Keratinocyte (primary cell): ENCODE results near the gene NFATC2. TPM values are rescaled to one million over a fixed set of nuclear protein-coding genes. Genes with fewer than 3 reads are reported as not detected.

Source experiments
- DNase-seq: peaks from one replicate; pipeline ENCODE4 v3.0.0-alpha.2; 2011; ENCODE audit warnings: low read depth, missing footprints, low spot score
- FAIRE-seq: peaks from 2 replicates; lab custom pipeline; 2011; peaks lifted over from hg19 to GRCh38; lab: Jason Lieb, UNC
- H2AFZ ChIP-seq: 2 replicates; pipeline ENCODE4 v1.6.0; 2012; ENCODE audit warnings: low read length, control low read depth, inconsistent platforms; ENCODE audit not compliant: control insufficient read depth
- H3K27ac ChIP-seq: 2 replicates; pipeline ENCODE4 v1.5.1; 2011; ENCODE audit warnings: low read length; ENCODE audit not compliant: control insufficient read depth, insufficient read depth
- H3K27me3 ChIP-seq: 3 replicates; pipeline ENCODE4 v1.6.0; 2011; ENCODE audit warnings: low read length; ENCODE audit not compliant: control insufficient read depth, insufficient read depth; ENCODE audit errors: extremely low read depth
- H3K36me3 ChIP-seq, 2 experiments: 2 replicates in 1 of 2; 3 replicates in 1 of 2; pipeline ENCODE4 v1.5.1; 2011; ENCODE audit warnings: low read length in 2 of 2, mild to moderate bottlenecking in 1 of 2; ENCODE audit not compliant: control insufficient read depth in 2 of 2, insufficient read depth in 2 of 2; ENCODE audit errors: extremely low read depth in 1 of 2
- H3K4me1 ChIP-seq: 3 replicates; pipeline ENCODE4 v1.5.1; 2011; ENCODE audit warnings: low read length; ENCODE audit not compliant: control insufficient read depth, insufficient read depth; ENCODE audit errors: extremely low read depth
- H3K4me2 ChIP-seq: 3 replicates; pipeline ENCODE4 v1.6.0; 2011; ENCODE audit warnings: low read depth, low read length; ENCODE audit not compliant: control insufficient read depth, insufficient read depth; ENCODE audit errors: extremely low read depth
- H3K4me3 ChIP-seq, 3 experiments: fragments of 200-600 bp in 1 of 3; sonication (generic) in 1 of 3; 2 replicates in 2 of 3; 3 replicates in 1 of 3; pipeline ENCODE4 v1.5.1; 2011 to 2016; ENCODE audit warnings: low read length in 3 of 3, mild to moderate bottlenecking in 3 of 3, control low read depth in 2 of 3, inconsistent platforms in 1 of 3, low read depth in 1 of 3, mixed read lengths in 1 of 3, mixed run types in 1 of 3, moderate library complexity in 1 of 3; ENCODE audit not compliant: control insufficient read depth in 2 of 3, insufficient read depth in 2 of 3; ENCODE audit errors: extremely low read depth in 1 of 3
- H3K79me2 ChIP-seq: 2 replicates; pipeline ENCODE4 v1.6.0; 2012; ENCODE audit warnings: low read length; ENCODE audit not compliant: control insufficient read depth, insufficient read depth
- H3K9ac ChIP-seq: 3 replicates; pipeline ENCODE4 v1.6.0; 2011; ENCODE audit warnings: low read length; ENCODE audit not compliant: control insufficient read depth, insufficient read depth; ENCODE audit errors: extremely low read depth
- H3K9me1 ChIP-seq: 3 replicates; pipeline ENCODE4 v1.6.0; 2011; ENCODE audit warnings: low read length; ENCODE audit not compliant: control insufficient read depth, insufficient read depth; ENCODE audit errors: extremely low read depth
- H3K9me3 ChIP-seq: 2 replicates; pipeline ENCODE4 v1.5.1; 2012; ENCODE audit warnings: low read depth, low read length; ENCODE audit not compliant: control insufficient read depth
- H4K20me1 ChIP-seq: 3 replicates; pipeline ENCODE4 v1.6.0; 2011; ENCODE audit warnings: low read length; ENCODE audit not compliant: control insufficient read depth, insufficient read depth; ENCODE audit errors: extremely low read depth
- EZH2 ChIP-seq: IDR thresholded peaks from one replicate; pipeline ENCODE4 v1.6.1; 2012; ENCODE audit warnings: inconsistent platforms, mild to moderate bottlenecking, low read length, moderate library complexity
- dilution Hi-C: fragments of 300-500 bp; cut with MboI; formaldehyde crosslinking; loops from one replicate; pipeline ENCODE4 v1.7.0; 2020; ENCODE audit warnings: low sequenced_read_pairs; ENCODE audit not compliant: extremely low pct_ligation_motif_present
- polyA plus RNA-seq, 5 experiments: library from polyadenylated mRNA; depleted of rRNA in 3 of 5; stranded (reverse) in 3 of 5; stranded (forward) in 1 of 5; unstranded in 1 of 5; fragments of >200 nt; gene quantifications; 1 replicate in 1 of 5; 2 replicates in 3 of 5; 3 replicates in 1 of 5; pipeline versions ENCODE4 v1.2.1 to v1.2.3, GENCODE V29; 2011 to 2012; ENCODE audit warnings: missing spikeins in 2 of 5, low read depth in 1 of 5, low replicate concordance in 1 of 5
- TF ChIP-seq, protein P1 (sequence below), 3 experiments: IDR thresholded peaks in 1 of 3; conservative IDR thresholded peaks in 1 of 3; optimal IDR thresholded peaks in 1 of 3; 2 replicates in 2 of 3; 3 replicates in 1 of 3; pipeline versions ENCODE3 to v1.5.1; 2011; ENCODE audit warnings: low read length in 3 of 3, mild to moderate bottlenecking in 3 of 3, moderate library complexity in 2 of 3, control low read depth in 1 of 3, inconsistent platforms in 1 of 3; ENCODE audit not compliant: insufficient read depth in 2 of 3; ENCODE audit errors: extremely low read depth in 1 of 3

NFATC2 gene
- polyA plus RNA-seq, 1 donor (not counting 4 experiments of a cell fraction or from before 2014, with no cell fraction given), result 0.05 TPM

DNA sequence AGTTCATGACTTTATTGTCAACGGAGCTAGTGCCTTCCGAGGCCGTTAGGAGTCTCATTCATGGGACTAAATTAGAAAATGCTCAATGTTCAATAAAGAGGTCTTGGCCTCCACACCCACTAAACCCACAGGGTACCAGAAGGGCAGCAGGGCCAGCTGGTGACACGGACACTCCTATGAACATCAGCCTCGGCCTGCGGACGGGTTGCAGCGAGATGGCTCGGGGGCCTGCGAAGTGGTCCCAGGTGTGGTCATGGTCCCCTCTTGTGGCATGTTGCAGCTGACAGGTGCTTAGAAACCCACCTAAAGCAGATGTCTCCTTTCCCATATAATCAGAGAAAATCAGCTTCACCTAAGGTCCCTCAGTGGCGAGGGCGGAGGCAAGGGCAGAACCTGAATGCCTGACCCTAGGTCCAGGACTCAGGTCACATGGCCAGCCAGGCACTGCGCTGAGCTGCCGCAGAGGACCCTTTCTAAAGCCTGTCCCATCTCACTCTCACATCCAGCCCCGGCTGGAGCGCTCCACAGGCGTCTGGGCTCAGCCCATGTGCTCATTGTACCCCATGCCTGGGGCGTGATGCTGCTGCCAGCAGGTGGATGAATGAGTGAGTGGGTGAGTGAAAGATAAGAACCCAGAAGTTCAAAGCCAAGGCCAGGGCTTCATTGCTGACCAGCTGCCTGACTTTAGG is 35.8 kb downstream of the NFATC2 start:
- dilution Hi-C loops, result no loop called here
- H4K20me1 ChIP-seq, result no peaks in the 10 kb centered on the region
- no peak overlapping the region for H3K9ac ChIP-seq

DNA sequence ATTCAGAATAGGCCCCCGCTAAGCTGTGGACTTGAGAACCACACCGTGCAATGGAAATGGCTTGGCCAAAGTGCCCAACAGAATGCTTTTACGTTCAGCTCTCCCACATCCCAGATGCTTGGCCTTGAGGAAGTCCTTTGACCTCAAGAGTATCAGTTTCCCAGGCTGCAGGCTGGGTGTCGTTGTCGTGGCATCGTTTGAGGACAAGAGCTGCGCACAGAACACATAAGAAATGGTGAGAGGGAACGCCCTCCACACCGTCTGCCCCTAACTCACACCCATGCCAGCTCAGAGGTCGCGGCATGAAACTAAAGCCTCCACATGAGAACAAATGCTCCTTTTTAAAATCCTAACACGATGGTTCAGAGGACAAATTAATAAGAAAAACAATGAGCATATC is 37.0 kb downstream of the NFATC2 start:
- H3K27me3 ChIP-seq, result peaks cover 13% of the 10 kb centered on the region
- no peaks in the 10 kb centered on the region for H3K36me3 ChIP-seq
- H3K9ac ChIP-seq, result no peak overlapping the region
- no peak for TF ChIP-seq EZH2
- TF ChIP-seq, protein P1, sequence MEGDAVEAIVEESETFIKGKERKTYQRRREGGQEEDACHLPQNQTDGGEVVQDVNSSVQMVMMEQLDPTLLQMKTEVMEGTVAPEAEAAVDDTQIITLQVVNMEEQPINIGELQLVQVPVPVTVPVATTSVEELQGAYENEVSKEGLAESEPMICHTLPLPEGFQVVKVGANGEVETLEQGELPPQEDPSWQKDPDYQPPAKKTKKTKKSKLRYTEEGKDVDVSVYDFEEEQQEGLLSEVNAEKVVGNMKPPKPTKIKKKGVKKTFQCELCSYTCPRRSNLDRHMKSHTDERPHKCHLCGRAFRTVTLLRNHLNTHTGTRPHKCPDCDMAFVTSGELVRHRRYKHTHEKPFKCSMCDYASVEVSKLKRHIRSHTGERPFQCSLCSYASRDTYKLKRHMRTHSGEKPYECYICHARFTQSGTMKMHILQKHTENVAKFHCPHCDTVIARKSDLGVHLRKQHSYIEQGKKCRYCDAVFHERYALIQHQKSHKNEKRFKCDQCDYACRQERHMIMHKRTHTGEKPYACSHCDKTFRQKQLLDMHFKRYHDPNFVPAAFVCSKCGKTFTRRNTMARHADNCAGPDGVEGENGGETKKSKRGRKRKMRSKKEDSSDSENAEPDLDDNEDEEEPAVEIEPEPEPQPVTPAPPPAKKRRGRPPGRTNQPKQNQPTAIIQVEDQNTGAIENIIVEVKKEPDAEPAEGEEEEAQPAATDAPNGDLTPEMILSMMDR (optimal IDR thresholded peaks at IDR 0.05 in 1 of 3, IDR thresholded peaks at IDR 0.05 in 1 of 3, conservative IDR thresholded peaks at IDR 0.05 in 1 of 3; ENCODE audit: extremely low read depth in 1 of 3, insufficient read depth in 2 of 3, low read length in 3 of 3), result no peak
- H2AFZ ChIP-seq, result no peak overlapping the region
- FAIRE-seq (no peak), DNase-seq (no peak)
- no peaks in the 10 kb centered on the region for H3K79me2 ChIP-seq
- no peaks in the 10 kb centered on the region for H4K20me1 ChIP-seq
- no peak overlapping the region for H3K27ac ChIP-seq
- H3K4me2 ChIP-seq, result no peak overlapping the region
- dilution Hi-C loops, result no loop called here
- no peaks in the 10 kb centered on the region for H3K9me3 ChIP-seq
- H3K9me1 ChIP-seq, result no peaks in the 10 kb centered on the region
- H3K4me3 ChIP-seq, result no peak overlapping the region
- no peaks in the 10 kb centered on the region for H3K4me1 ChIP-seq

More for the DNA sequence above, 35.8 kb downstream of the NFATC2 start:
- H3K9me1 ChIP-seq, result no peaks in the 10 kb centered on the region
- H3K27ac ChIP-seq, result no peak overlapping the region
- H3K4me1 ChIP-seq, result peaks cover 3% of the 10 kb centered on the region
- no peak for DNase-seq
- H3K27me3 ChIP-seq, result peaks cover 9% of the 10 kb centered on the region
- no peak overlapping the region for H3K4me3 ChIP-seq
- no peak for FAIRE-seq
- no peaks in the 10 kb centered on the region for H3K9me3 ChIP-seq
- no peaks in the 10 kb centered on the region for H3K36me3 ChIP-seq
- H3K4me2 ChIP-seq, result no peak overlapping the region
- no peak for TF ChIP-seq EZH2
- TF ChIP-seq, protein P1 (optimal IDR thresholded peaks at IDR 0.05 in 1 of 3, IDR thresholded peaks at IDR 0.05 in 1 of 3, conservative IDR thresholded peaks at IDR 0.05 in 1 of 3; ENCODE audit: extremely low read depth in 1 of 3, insufficient read depth in 2 of 3, low read length in 3 of 3), result no peak
- no peaks in the 10 kb centered on the region for H3K79me2 ChIP-seq
- H2AFZ ChIP-seq, result no peak overlapping the region
